CD1c-positive myeloid dendritic cell (primary cell): ENCODE results near the gene CCDC60.

Source experiments
- DNase-seq: peaks from one replicate; pipeline ENCODE4 v3.0.0-alpha.2; 2016; ENCODE audit errors: extremely low spot score

Gene CCDC60, protein sequence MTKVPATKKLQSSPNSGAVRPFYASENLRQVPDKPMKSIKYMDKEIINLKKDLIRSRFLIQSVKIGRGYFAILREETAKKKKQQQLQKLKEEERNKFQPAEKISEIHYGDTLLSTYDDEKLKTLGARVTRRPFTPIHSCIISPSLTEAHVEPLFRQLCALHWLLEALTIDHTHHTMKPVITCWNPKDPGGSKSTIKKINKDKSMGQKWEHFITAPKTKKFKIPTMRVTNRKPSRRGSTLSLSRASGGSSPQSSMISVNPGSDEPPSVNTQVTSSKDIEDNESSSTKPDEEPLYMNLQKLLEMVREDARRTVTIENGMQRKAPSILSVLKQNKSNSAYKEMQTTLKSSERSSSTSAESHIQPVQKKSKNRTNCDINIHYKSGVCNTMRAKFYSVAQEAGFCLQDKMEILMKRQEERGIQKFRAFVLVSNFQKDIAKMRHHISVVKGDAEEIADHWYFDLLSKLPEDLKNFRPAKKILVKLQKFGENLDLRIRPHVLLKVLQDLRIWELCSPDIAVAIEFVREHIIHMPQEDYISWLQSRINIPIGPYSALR

DNA sequence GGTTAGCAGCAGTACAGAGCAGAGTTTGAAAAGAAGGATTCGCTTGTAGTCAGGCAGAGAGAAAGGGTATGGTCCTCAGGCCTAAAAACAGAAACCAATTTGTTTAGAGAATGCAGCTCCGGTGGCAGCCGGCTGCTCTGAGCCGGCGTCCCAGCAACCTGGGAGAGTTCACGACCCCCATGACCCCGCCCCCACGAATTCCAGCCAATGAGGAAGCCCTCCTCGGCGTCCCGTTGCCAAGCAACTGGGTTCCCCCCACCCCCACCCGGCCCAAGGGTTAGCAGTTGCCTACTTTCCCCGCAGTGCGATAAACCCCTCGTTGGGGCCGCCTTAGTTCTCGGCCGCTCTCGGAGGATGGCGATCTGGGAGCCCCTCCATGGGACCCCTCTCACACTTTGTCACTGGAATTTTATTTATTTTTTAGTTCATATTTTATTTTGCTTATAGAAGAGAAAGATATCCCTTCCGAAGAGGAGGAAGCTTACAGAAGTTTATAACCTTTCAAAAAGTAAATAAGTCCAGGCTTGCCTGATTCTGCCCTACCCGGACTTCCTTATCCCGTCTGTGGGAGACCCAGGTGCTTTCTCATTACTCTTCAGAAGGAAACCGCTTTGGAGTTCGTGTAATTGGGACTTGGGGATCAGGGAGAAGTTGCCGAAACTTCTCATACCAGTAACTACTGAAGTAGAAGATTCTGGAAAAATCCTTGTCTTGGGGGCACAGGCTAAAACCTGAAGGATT, at the start of gene CCDC60:
Gene CCDC60 (plus strand): TSS at position 300 of the 741 bp plus-strand sequence. CDS start 448 bp downstream, outside the sequence.
- no peak for DNase-seq

DNA sequence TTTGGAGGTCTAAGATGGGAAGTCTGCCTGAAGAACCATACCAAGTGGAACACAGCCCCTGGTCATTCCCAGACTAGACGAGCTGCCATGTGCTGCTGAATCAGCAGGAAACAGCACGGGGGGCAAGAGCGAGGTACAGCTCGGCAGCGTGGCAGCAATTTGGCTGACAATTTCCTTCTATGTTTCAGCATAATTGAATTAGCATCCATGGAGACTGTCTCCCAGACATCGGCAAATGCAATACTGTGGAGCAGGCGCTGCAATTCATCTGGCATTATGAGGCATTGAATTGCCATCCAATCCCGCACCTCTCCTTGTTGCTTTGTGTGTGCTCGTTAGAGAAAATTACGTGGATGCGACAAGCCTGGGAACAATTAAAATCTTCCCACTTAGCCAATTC, 46.0 kb upstream of the CCDC60 start:
- no peak for DNase-seq

DNA sequence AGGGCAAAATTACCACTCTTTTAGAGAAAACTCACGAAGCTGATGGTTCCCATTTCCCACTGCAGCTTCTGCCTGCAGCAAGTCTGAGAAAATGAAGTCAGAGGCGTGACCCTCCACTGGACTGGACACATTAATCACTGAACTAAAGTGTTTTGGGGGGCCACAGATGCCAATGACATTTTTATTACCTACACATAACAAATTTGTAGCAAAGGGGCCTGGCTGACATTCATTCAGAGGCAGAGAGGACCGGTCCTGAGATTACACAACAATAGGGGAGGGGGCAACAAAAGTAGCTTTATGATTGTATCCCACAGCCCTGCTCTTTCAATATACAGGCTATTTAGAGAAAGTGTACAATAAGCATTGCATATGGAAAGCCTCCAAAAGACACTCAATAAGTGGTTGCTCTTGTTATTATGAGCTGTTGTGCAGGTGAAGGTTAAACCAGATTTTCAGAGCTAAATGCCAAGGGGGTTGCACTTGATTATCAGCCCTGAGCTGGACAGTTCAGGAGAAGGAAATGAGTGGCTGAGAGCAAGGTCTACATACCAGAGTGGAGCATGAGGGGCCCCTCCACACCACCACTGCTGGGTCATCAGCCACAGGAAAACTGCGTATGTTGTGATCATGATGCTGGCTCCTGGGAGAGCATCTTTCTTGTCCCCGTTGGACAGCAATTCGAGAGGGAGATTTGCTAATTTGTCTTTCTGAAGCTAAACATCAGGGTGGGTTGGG, 41.5 kb upstream of the CCDC60 start:
- DNase-seq: no peak

DNA sequence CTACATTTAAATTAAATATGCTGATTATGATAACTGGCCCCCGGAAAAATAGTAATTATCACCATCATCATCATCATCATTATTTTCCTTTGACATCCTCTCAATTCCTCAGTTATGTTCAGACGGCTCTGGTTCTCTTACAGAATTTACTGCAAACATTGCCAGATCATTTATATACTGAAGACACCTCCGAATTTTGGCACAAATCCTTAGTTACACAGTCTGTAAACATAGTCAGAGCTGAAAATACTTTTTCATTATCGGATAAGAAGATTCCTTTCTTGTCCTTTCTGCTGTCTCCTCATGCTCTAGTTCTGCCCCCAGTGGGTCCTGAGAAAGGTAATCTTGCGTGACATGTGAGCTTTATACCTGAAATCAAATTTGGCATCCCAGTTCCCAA, 40.3 kb upstream of the CCDC60 start:
- DNase-seq: no peak

DNA sequence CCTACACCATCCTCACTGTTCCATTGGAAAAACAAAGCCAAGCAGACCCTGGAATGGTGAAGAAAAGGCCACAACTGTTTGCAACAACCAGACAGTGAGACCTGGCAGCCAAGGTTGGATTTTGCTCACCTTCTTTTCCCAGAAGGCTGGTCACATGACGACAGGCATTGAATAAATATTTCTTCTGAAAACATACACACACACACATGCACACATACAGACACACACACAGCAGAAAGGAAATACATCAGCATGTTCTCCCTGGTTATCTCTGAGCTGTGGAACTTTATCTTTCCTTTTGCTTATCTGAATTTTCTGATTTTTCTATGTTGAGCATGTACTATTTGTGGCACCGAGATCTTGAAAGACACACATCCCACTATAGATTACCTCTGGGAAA, 38.0 kb upstream of the CCDC60 start:
- no peak for DNase-seq

DNA sequence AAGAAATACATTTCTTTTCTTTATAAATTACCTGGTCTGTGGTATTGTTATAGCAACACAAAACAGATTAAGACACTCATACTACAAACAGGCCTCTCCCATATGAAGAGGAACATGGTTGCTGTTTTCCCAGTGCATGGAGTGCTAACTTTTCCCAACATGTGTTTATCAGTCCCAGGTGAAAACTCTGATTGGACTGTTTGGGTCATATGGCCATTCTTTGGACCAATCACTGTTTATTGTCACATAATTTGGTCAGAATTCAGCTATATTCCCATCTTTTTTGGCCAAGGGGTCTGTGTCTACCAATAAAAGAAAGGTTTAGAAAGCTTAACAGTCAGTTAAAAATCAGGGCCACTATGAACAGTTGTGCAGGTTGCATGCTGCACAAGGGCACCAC, 35.4 kb upstream of the CCDC60 start:
- DNase-seq: no peak

DNA sequence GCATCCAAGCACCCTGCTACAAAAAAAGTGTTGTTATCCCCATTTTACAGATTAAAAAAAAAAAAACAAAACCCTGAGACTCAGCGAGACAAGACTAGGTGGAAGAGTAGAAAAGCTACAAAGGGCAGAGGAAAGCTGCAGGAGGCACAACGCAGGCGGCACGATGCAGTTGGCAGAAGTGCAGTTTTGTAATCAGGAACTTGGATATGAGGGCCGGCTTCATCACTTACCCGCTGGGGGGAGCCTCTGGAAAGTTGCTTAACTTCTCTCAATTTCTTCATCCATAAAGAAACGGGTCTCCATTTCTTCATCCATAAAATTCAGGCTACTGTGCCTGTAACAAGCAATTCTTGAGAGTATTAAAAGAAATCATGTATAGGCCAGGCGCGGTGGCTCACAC, 33.1 kb upstream of the CCDC60 start:
- no peak for DNase-seq

DNA sequence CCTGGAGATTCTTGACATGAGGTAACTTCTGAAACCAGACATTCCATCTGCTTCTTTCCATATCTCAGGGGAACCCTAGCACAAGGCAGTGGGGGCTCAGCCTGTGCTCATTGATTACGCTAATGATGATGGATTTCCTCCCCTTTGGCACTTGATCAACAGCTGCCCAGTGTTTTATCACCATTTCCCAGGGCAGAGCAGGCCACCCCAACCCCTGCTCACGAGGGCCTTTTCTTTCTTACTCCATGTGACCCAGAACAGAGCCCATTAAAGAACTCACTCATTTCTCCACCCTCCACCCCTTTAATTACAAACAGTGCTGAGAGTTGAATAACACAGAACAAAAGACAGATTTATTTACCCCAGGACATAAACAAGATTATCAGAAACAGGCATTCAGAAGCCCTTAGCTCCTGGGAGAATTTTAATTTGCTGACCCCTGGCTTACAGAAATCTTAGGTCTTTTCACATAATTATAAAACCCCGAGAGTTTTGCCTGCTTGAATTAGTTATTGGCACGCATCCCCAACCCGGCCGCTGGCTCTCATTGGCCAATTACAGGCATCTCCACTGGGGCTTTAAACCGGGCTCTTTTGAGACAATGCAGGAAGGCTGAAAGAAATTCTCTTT, 32.0 kb upstream of the CCDC60 start:
- no peak for DNase-seq

DNA sequence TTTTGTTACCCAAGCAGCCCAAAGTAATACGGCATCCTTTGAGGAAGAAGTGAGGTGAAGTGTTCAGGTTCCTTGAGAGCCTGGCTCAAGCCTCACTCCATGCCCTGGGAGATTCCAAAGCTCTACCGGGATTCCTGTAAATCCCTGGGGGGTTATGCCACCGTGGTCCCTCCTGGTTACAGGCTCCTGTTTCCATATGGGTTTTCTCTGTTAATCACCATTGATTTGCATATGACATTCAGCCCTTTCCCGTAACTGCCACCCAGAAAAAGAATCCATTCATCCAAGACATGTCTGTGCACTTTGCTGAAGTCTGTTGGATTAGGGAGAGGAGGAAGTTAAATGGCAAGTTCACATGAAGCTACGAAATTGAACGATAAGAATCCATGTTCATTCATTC, 27.9 kb upstream of the CCDC60 start:
- no peak for DNase-seq

DNA sequence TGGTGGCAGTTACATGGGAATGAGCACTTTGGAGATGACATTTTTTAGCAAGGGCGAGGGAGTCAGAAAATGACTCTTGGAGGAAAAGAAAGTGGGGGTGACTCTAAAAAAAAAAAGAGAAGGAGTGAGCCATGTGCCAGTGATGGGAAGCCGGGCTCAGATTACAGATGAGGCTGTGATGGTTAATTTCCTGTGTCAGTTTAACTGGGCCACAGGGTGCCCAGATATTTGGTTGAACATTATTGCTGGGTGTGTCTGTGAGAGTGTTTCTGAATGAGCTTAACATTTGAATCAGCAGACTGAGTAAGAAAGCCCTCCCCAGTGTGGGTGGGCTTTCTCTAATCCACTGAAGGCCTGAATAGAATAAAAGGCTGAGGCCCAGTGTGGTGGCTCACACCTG, 26.8 kb upstream of the CCDC60 start:
- no peak for DNase-seq

DNA sequence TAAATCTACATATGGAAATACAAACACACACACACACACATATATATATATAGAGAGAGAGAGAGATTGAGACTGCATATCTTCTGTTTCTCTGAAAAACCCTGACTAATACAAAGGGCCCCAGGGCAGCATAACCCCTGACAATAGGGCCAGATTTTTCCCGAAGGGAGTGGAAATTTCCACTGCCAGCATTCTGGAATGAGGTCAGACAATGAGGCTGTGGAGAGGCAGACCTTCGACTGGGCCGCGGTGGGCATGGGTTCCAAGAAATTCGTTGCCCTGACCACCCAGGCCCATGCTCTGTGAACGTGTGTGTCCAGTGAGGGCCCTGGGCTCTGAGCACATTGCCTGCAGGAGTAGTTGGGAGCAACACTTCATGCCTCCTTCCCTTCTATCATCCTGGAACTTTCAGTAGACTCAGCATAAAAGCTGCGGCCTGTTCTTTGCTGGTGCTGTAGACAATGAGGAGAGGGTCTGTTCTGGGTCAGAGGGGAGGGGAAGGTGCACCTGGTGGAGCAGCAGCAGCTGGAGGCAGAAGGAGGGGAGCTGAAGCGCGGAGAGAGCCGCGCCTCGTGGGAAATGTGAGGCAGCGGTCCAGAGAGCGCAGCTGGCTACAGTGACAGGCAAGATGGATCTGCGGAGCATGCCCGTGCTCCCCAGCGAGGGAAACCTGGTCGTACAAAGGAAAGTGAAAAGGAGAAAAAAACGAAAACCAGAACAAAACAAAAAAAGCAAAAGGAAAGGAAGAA, 25.6 kb upstream of the CCDC60 start:
- DNase-seq: no peak

DNA sequence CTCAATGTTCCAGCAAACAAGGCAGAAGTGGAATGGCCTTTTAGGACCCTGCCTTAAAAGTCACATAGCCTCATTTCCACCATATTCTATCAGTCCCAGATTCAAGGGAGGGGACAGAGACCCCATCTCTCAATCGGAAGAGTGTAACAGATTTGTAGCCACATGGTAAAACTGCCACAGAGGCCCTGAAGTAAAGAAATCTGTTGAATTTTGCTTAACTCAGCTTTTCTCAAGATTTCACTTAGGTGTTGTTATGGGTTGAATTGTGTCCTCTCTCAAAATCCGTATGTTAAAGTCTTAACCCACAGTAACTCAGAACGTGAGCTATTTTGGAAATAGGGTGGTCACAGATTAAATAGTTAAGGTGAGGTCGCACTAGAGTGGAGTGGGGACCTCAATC, 22.7 kb upstream of the CCDC60 start:
- DNase-seq: no peak

DNA sequence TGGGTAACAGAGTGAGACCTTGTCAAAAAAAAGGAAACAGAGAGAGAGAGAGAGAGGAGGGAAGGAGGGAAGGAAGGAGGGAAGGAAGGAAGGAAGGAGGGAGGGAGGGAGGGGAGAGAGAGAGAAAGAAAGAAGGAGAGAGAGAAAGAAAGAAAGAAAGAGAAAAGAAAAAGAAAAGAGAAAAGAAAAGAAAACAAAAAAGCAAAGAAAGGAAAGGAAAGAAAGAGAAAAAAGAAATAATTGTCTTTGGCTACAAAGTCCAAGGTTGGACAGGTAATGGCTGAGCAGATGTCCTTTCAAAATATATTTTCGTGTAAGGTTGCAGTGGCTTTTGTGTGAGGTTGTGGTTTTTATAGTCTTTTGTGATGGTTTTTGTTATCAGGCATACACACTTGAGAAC, 21.6 kb upstream of the CCDC60 start:
- DNase-seq: no peak

DNA sequence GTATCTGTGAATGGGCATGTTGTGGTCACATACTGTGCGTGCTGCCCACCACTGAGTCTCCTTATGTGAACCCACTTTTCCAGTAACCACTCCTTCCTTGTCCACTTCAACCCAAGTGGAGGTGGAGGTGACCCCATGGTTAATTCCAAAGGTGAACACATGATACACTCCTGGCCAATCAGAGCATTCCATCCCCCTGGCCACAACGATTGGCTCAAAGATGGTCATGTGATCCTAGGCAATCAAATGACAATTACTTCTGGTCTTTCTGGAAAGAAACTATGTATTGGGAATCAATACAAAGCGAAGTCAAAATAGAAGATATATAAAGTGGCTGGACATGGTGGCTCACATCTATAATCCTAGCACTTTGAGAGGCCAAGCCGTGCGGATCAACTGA, 20.2 kb upstream of the CCDC60 start:
- no peak for DNase-seq

DNA sequence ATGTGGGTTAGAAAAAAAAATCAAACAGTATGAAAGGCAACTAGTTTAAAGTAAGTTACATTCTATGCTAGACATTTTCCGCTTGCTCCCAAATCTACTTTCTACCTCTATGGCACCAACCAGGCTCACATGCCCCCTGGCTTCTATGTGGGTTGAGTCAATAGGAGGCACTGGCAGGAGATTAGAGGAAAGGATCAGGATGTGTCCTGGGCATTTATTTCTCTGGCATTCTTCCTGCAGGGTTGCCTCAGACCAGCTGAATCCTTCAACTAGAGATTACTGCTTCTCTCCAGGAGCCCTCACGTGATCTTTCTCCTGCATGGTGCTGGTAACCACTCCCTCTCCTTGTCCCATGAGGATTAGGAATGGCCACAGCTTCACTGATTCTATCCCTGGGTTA, 14.9 kb upstream of the CCDC60 start:
- DNase-seq: no peak

DNA sequence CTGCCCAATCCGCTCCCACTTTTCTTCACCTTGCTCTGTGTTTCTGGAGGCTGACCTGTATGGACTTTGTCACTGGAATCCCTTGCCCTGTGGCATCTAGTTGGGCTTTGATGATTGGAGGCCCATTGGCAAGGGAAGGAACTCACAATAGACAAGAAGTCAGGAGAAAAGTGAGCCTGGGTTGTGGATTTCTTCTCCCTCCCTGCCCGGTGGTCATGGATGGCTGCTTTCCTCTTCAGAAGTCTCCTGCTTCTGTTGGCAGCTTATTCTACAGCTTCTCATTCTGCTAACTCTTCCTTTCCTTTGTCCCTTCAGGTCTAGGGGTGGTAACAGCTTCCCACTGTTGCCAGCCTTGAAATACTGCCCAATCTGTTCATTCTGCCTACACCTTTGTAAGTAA, 13.9 kb upstream of the CCDC60 start:
- no peak for DNase-seq

DNA sequence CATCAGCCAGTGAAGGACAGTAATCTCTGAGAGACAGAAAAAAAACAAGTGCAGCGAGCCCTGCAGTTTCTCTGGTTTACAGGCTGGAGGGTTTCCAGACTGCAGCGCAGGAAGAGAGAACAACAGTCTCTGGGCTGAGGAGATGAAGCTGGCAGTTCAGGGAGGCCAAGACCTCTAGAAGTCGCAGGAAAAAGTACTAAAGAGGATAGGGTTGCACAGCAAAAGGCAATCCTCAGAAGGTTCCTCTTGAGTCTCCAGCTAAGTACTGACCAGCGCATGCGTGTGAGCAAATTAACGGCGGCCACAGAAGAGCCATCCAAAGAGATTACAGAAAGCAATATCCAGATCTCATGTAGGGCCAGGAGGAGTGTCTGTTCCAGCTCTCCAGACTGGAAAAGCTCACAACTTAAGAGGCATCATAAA, 12.2 kb upstream of the CCDC60 start:
- no peak for DNase-seq

DNA sequence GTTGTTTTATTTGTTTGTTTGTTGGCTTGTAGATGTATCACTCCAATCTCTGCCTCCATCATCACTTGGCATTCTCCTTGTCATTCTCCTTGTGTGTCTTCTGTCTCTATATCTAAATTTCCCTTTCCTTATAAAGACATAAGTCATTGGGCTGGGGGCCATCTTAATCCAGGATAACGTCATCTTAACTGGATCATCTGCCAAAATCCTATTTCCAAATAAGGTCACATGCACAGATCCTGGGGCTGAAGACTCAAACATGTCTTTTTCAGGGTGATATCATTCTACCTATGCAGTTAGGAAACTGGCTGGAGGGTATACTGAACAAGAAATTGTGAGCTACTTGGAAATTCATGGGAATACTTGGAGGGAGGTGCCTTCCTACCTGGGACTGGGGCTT, 8.7 kb upstream of the CCDC60 start:
- DNase-seq: no peak

DNA sequence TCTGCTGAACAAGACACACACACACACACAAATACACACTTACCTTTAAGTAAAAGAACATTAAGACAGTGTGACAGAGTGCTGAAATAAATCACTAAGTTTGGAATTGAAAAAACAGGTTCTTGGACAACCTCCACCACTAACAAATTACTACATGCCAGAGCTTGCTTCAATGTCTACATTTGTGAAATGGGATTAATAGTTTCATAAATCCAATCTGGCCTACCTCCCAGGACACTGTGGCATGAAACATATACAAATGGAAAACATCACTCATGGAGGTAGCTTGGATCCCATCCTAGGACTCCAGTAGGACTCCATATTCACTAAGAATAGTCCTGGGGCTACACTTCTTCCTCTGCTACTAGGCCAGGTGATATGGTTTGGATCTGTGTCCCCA, 8.2 kb upstream of the CCDC60 start:
- no peak for DNase-seq

DNA sequence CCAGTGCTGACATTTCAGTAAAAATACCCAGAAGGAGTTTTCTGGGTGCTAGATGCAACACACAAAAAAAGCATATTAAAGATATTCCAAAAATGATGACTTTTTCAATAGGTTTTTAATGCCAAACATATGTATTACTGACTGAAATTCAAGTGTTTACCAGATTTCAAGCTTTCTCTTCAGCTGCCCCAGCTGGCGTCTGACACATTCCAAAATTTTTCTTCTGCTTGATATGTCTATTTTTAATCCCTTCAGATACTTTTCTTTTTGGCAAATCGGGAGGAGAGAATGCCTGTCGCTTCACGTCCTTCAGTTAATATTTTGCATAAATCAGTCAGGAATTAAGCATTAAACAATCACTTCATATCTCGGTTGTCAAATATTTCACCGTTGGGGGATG, 7.1 kb upstream of the CCDC60 start:
- no peak for DNase-seq

DNA sequence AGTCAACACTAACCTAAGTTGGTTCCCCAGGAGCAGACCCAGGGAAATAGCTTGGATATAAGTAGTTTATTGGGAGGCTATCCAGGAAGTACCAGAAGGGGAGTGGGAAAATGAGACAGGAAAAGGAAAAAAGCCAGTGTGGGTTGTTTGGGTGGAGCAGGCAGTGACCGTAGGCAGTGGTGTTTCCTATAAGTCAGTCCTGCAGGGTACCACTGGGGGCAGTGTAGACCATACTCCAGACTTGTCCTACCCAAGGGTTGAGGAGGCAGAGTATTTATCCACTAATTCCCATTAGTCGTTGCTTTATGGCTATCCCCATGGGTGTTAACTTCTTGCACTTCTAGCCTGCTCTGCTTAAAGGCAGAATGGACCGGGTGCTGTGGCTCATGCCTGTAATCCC, 6.4 kb upstream of the CCDC60 start:
- DNase-seq: no peak
